GM18498 (cell line): Measurements from ENCODE around the gene CRTC1.
"Not testable (repeated sequence)": the region's sequence is repeated elsewhere in the genome, so short reads cannot be mapped to it uniquely, and the experiment has no call there.

Source experiments
- ATAC-seq: cut with Tn5 transposase; IDR thresholded peaks from one replicate; pipeline ENCODE4 v1.9.1; 2021; ENCODE audit warnings: mild to moderate bottlenecking, moderate library complexity; ENCODE audit not compliant: unreplicated experiment

Gene CRTC1

GRCh38 chr19:18796239-18796638, 112.8 kb downstream of the CRTC1 start:
- no peak for ATAC-seq

- ATAC-seq, result no peak
Measured at GRCh38 chr19:18798384-18799352, 115.2 kb downstream of the CRTC1 start.

- no peak for ATAC-seq
Measured at GRCh38 chr19:18799389-18799970, 116.0 kb downstream of the CRTC1 start.

- no peak for ATAC-seq
Measured at GRCh38 chr19:18800079-18800478, 116.6 kb downstream of the CRTC1 start.

GRCh38 chr19:18800636-18801035, 117.2 kb downstream of the CRTC1 start:
- ATAC-seq, result no peak

GRCh38 chr19:18802354-18802753, 118.9 kb downstream of the CRTC1 start:
- ATAC-seq, result no peak

GRCh38 chr19:18803550-18804138, 120.2 kb downstream of the CRTC1 start:
- no peak for ATAC-seq

- no peak for ATAC-seq
Measured at GRCh38 chr19:18804139-18804601, 120.7 kb downstream of the CRTC1 start.

- ATAC-seq, result no peak
Measured at GRCh38 chr19:18804643-18805042, 121.2 kb downstream of the CRTC1 start.

- ATAC-seq, result no peak
Measured at GRCh38 chr19:18807861-18808331, 124.4 kb downstream of the CRTC1 start.

GRCh38 chr19:18809149-18809868, 125.8 kb downstream of the CRTC1 start:
- no peak for ATAC-seq

- ATAC-seq, result not testable (repeated sequence)
Measured at GRCh38 chr19:18811638-18812037, 128.2 kb downstream of the CRTC1 start.

- no peak for ATAC-seq
Measured at GRCh38 chr19:18814063-18814462, 130.6 kb downstream of the CRTC1 start.

- ATAC-seq, result no peak
Measured at GRCh38 chr19:18815673-18816072, 132.2 kb downstream of the CRTC1 start.

GRCh38 chr19:18816645-18817044, 133.2 kb downstream of the CRTC1 start:
- not testable (repeated sequence) for ATAC-seq

- ATAC-seq, result no peak
Measured at GRCh38 chr19:18817574-18817973, 134.1 kb downstream of the CRTC1 start.

GRCh38 chr19:18828786-18829185, 145.3 kb downstream of the CRTC1 start:
- no peak for ATAC-seq

GRCh38 chr19:18830488-18830887, 147.0 kb downstream of the CRTC1 start:
- no peak for ATAC-seq

GRCh38 chr19:18831524-18832305, 148.2 kb downstream of the CRTC1 start, which contains the start of gene UPF1:
UPF1 (plus strand) TSS chr19:18831959; CDS start chr19:18832210, 251 bp downstream.
- peak; percentile 79 for ATAC-seq
